HG02981 (cell line): Measurements from ENCODE around the gene METTL17.
"Not testable (repeated sequence)": the region's sequence is repeated elsewhere in the genome, so short reads cannot be mapped to it uniquely, and the experiment has no call there.

Source experiments
- ATAC-seq: cut with Tn5 transposase; IDR thresholded peaks from one replicate; pipeline ENCODE4 v1.9.1; 2021; ENCODE audit warnings: mild to moderate bottlenecking, moderate library complexity; ENCODE audit not compliant: unreplicated experiment

METTL17 gene

GRCh38 chr14:20989471-20989786 lies 351 bp upstream of the METTL17 start:
- ATAC-seq: no peak

DNA sequence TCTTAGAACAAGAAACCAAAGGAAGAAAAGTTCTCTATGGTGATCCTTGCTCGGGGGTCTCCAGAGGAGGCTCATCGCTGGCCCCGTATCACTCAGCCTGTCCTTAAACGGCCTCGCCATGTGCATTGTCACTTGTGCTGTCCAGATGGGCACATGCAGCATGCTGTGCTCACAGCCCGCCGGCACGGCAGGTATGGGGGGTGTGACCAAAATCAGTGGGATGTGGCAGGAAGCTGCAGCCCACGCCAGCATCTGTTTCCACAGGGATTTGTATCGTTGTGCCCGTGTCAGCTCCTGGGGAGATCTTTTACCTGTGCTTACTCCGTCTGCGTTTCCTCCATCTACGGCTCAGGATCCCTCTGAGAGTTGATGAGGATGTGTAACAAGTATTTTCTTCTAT lies 6.7 kb downstream of the METTL17 start:
- ATAC-seq: no peak

DNA sequence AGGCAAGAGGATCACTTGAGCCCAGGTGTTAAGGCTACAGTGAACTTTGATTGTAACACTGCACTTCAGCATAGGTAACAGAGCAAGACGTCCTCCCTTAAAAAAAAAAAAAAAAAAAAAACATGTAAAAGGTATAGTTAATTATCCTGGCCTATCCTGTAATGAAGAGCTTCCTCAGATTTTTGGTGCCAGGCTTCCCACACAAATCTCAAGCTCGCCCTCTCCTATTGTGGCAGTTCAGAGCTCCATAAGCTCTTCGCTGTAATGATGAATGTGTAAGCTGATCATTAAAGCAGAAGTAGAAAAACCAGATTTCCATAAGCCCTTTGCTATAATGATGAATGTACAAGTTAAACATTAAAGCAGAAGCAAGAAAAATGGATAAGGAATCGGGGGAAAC lies 7.3 kb downstream of the METTL17 start:
- ATAC-seq: no peak

GRCh38 chr14:20997564-20997963 lies 7.8 kb downstream of the METTL17 start:
- no peak for ATAC-seq

DNA sequence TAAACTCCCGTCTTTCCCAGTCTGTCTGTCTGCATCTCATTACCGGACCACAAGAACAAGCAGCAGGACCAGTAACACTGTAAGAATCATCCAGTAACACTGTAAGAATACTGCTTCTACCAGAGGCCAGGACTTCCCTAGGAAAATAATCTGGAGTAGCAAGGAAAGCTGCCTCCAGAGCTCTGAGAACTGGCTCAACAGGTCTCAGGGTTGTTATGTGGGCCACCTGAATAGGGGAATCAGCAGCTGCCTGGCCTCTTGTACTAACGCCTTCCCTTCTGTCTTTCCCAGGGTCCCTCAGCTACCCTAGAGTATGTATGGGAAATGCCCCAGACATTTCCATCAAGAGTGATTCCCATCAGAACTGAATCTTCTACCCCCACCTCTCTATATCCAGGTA lies 8.4 kb downstream of the METTL17 start:
- no peak for ATAC-seq

DNA sequence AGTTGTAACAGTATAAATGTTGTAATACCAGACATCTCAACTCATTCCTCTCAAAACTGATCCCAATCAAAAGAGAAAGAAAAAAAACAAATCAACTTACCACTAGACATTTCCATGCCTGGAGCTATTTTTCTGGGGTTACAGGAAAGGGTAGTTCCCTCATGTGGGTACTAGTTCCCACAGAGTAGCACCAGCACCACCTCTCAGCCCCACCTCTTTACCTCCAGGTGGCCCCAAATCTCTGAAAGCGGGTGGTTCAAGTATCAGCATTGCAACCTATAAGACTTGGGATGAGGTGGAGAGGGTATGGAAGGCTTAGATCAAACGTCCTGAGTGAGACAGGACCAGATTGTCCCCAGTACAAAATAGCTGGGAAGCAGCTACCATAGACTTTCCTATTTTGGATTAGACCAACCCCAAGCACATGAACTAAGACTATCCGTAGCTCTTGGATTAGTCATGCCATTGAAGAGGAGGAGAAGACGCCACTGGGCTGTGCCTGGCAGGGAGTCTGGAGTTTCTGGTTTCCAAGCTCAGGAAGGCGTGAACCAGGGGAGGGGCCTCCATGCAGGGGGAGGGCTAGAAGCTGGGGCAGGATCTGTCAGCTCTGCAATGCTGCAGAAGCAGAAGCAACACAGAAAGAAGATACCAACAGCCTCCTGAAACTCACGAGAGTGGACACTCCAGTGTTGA lies 9.0 kb downstream of the METTL17 start, which contains the start of gene SLC39A2:
Gene SLC39A2, plus strand, starts transcription at position 620 of the 693 bp plus-strand sequence. CDS start 154 bp downstream, outside the sequence.
- ATAC-seq: no peak

DNA sequence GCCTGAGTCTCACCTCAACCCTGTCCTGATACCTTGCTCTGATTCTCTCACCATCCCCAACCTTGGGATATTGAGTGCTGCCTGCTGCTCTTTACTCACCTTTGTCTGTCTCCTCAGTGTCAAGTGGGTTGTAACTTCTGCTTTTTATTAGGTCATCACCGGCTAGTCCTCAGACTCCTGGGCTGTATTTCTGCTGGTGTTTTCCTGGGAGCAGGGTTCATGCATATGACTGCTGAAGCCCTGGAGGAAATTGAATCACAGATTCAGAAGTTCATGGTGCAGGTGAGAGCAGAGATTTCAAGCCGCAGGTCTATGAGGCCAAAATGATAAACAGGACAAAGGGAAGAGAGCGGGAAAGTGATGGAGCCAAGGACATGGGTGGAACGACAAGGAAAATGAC lies 9.8 kb downstream of the METTL17 start:
- no peak for ATAC-seq

GRCh38 chr14:21001218-21001617 lies 11.4 kb downstream of the METTL17 start:
- ATAC-seq: no peak

DNA sequence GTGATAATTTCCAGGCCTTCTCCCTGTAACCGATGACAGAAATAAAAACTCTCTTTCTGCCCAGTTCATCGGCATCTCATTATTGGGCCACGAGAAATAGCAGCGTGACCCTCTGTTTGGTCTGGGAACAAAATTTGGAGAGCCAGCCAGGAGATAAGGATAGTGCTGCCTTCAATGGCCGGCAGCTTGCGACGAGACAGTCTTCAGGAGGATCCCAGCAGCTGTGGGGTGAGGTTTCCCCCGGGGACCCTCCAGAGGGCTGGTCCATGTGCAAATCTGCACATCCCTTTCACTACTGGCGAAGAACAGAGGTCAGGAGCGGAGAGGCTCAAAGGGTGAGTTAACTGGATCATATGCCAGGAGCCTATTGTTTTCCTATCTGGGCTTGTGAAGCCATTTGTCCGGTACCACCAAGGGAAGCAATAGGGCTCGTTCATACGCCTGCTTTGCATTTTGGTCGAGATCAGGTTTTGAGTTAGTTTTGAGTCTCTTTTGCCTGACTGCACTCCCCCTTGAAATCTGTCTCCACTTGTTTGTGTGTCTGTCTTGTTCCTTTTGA lies 14.1 kb downstream of the METTL17 start:
- no peak for ATAC-seq

- not testable (repeated sequence) for ATAC-seq
Observed at GRCh38 chr14:21009721-21010120, 19.9 kb downstream of the METTL17 start.

DNA sequence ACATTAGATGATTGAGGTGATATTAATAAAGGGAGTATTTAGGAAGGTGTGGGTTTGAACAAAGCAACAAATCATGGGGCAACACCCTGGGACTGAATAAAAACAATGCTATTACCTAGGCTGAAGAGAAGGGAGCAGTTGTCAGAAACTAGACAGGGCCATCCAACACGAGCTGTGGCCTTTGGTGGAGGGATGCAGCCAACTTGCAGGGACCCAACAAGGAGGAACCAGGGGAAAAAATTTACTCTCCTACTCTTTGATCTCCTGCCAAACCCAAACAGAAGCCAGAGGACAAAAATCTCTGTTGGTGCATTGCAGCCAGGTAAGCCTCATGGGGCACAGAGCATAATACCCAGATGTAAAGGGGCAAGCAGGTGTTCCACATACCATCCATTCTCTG lies 21.4 kb downstream of the METTL17 start:
- no peak for ATAC-seq

DNA sequence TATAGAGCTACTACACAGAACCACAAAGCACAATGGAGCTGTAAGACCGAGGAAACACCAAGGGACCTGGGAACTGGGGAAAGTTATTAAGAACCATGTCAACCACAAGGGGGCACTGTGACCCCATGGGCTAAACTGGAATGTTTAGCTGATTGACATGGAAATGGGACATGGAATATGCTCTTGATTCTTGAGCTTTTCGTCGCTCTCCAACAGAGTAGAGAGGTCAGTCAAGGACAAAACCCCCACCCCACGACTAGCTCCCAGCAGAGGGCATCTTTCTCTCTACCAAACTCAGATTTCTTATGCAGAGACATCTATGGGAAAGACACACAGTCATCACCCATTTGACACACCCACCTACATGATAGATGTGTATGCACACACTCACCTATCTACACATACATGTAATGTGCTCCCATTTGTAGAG lies 25.0 kb downstream of the METTL17 start:
- no peak for ATAC-seq

- ATAC-seq: no peak
Observed at GRCh38 chr14:21015312-21015711, 25.5 kb downstream of the METTL17 start.

GRCh38 chr14:21016413-21017190 lies 26.8 kb downstream of the METTL17 start:
- no peak for ATAC-seq

DNA sequence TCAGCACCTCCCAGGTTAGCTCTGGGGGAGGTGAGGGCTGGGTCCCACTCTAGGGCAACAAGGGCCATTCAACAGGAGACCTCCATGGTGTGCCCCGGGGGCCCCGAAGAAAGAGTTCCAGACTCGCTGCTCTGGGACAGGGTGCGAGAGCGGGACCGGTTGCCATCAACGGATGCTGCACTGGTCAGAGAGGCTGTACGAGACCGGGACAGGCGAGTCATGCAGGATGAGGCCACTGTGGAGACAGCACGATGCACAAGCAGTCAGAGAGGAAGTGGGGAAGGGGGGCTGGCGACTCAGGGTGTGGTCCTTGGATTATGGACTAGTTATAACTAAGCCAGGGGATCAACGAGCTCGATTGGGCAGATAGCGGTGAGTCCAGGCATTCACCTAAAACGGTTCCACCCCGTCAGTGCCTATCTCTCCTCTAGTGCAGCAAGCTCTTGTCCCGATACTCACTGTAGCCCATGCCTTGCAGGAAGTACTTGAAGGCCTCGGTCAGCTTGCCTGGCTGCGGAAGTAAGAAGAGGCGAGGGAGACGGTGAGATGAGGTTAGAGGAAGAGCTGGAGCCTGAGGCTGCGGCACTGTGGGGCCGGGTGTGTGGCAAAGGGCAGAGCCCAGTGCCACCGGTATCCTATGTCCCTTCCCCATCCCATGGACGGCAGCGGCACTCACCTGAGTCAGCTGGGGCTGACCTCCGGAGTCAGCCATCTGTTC lies 27.9 kb downstream of the METTL17 start:
- no peak for ATAC-seq

- ATAC-seq: no peak
Observed at GRCh38 chr14:21018286-21018685, 28.5 kb downstream of the METTL17 start.

DNA sequence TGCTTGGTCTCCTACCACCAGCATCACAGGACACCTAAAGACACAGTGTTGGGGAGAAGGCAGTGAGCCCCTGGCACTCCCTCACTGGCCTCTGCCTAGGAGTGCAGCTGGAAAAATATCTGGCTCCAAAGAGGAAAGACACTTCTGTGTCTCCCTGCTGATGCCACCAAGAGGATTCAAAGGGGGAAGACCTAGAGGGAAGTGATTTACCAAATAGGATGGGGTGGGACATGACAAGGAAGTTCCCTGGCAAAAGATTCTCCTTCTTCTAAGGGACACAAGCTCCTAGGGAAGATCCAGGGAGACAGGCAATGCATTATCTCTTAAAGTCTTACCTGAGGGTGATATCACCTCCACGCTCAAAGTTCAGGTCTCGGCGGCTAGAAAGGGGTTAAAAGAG lies 29.0 kb downstream of the METTL17 start:
- no peak for ATAC-seq

- ATAC-seq: no peak
Observed at GRCh38 chr14:21019366-21019765, 29.6 kb downstream of the METTL17 start.

GRCh38 chr14:21020977-21021545 lies 31.3 kb downstream of the METTL17 start:
- ATAC-seq: no peak

DNA sequence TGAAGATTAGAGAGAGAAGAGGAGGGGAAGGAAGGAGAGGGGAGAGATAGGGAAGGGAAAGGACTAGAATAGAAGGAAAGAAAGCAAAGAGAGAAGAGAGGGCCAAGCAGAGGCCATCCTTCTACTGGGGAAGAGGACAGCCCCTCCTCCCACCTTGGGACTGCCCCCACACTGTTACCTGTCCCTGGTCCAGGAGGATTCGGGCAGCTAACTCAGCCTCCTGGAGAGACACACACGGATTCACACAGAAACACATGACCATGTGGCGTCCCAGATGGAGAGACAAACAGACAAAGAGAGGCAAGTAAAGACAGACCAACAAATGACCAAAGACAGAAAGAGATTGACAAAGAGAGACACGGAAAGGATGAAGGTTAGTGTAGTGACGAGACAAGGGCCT lies 32.9 kb downstream of the METTL17 start:
- ATAC-seq: no peak

DNA sequence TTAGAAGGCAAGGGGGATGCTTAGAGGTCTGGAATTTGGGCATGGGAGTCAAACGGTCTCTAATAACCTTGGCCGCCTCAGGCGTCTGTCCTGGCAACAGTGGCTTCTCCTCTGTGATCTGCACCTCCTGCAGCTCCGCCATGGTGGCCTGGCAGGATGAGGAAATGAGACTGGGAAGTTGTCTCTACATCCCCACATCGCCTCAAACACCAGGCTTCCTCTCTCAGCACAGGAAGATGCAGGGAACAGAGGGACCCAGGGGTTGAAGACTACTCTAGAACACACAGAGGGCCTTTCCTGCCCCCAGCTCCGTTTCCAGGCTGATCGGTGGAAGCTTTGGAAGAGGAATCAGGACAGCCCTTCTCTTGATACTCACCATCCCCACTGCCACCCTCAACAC lies 33.4 kb downstream of the METTL17 start:
- no peak for ATAC-seq
